ENCODE data around the gene AP4M1.
A peak's percentile ranks its signal among the peaks of the same experiment; 100 is the strongest.

AP4M1 gene

GRCh38 chr7:100087055-100087750, 14.2 kb upstream of the AP4M1 start:
- no peak for DNase-seq

GRCh38 chr7:100088095-100088620, 13.3 kb upstream of the AP4M1 start:
- DNase-seq, result no peak

GRCh38 chr7:100088621-100089457, 12.6 kb upstream of the AP4M1 start, which contains the start of gene COPS6:
TSS of gene COPS6 (plus strand) at chr7:100088969. CDS start at chr7:100088991, 22 bp downstream.
- peak; percentile 76 to 90 for DNase-seq

GRCh38 chr7:100089458-100090196, 11.8 kb upstream of the AP4M1 start:
- DNase-seq, result no peak

GRCh38 chr7:100090527-100091410, 10.7 kb upstream of the AP4M1 start:
- DNase-seq, result no peak

GRCh38 chr7:100091411-100092181, 9.8 kb upstream of the AP4M1 start:
- no peak for DNase-seq

GRCh38 chr7:100093054-100093453, 8.4 kb upstream of the AP4M1 start:
- DNase-seq, result no peak

GRCh38 chr7:100093498-100093897, 7.9 kb upstream of the AP4M1 start:
- no peak for DNase-seq

- DNase-seq, result no peak
These were observed 7.4 kb upstream of the AP4M1 start for GRCh38 chr7:100093925-100094486.

- no peak for DNase-seq
These were observed 6.2 kb upstream of the AP4M1 start for GRCh38 chr7:100095289-100095688.

- no peak for DNase-seq
These were observed 5.7 kb upstream of the AP4M1 start for GRCh38 chr7:100095704-100096103.

- no peak for DNase-seq
These were observed 2.5 kb upstream of the AP4M1 start for GRCh38 chr7:100098913-100099312.

- DNase-seq, result no peak
These were observed 2.0 kb upstream of the AP4M1 start for GRCh38 chr7:100099452-100099851.

- peak; percentile 82 to 83 for DNase-seq
These were observed 925 bp upstream of the AP4M1 start for GRCh38 chr7:100100420-100101015.

GRCh38 chr7:100102950-100103840, 1.8 kb downstream of the AP4M1 start:
- DNase-seq, result no peak

- no peak for DNase-seq
These were observed 4.1 kb downstream of the AP4M1 start for GRCh38 chr7:100105534-100105933.

GRCh38 chr7:100106633-100107032, 5.2 kb downstream of the AP4M1 start:
- no peak for DNase-seq

GRCh38 chr7:100107125-100107737, 5.8 kb downstream of the AP4M1 start:
- DNase-seq, result no peak

GRCh38 chr7:100107890-100108289, 6.4 kb downstream of the AP4M1 start:
- DNase-seq, result no peak

Measured in stimulated activated CD4-positive, alpha-beta T cell treated with anti-CD3 and anti-CD28 coated beads, Interleukin-4, amount 100 ng/mL, for 4 hours (primary cell).